ENCODE results near the gene SORBS1. TPM values are rescaled to one million over a fixed set of nuclear protein-coding genes. Genes with fewer than 3 reads are reported as not detected.

The SORBS1 gene
- total RNA-seq, 2 experiments from 2014 or later: 0.57 to 3.1 TPM

DNA sequence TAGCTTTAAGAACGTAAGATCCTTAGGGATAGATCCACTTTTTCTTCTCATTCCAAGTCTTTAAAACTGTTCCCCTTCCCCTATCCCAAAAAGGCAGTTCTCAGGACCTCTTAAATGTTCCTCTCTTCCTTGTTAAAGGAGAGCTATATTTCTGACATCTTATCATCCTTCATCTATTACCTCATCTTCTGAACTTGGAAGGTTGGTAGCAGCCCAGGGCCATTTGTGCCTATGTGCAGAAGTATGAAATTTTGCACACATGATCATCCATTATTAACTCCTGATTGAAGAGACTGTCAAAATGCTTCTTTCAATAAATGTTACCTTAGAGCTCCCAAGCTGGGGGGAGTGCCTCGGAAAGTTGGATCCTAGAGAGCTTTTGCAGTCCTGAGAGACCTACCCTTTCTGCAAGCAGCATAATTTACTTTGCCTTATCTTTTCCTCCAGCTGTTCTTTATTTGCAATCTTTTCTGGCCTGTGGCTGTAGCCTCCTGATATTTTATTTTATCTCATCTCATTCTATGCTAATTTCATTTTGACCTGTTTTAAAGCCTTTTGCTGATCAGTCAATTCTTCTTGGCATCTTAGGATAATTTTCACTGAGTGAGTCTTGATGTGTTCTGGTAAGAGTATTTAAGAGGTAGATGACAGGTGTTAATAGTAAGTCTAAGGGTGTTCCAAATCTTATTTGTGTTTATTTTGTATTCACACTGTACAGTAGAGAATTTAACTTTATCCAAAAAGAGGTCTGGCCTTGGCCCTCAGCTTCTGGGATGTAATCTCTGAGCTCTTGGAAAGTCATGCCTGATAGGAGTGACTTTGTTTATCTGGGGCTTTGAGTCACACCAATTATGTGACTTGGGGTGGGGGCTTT, 135.3 kb downstream of the SORBS1 start:
- intact Hi-C loops (cut with micrococcal nuclease; ENCODE audit: unreplicated experiment): no loop called here
- DNase-seq (ENCODE audit: low spot score): no peak
- TF ChIP-seq EZH2phosphoT487 (IDR thresholded peaks at IDR 0.05; ENCODE audit: borderline replicate concordance, low read depth, low read length): no peak
- TF ChIP-seq, protein P1, sequence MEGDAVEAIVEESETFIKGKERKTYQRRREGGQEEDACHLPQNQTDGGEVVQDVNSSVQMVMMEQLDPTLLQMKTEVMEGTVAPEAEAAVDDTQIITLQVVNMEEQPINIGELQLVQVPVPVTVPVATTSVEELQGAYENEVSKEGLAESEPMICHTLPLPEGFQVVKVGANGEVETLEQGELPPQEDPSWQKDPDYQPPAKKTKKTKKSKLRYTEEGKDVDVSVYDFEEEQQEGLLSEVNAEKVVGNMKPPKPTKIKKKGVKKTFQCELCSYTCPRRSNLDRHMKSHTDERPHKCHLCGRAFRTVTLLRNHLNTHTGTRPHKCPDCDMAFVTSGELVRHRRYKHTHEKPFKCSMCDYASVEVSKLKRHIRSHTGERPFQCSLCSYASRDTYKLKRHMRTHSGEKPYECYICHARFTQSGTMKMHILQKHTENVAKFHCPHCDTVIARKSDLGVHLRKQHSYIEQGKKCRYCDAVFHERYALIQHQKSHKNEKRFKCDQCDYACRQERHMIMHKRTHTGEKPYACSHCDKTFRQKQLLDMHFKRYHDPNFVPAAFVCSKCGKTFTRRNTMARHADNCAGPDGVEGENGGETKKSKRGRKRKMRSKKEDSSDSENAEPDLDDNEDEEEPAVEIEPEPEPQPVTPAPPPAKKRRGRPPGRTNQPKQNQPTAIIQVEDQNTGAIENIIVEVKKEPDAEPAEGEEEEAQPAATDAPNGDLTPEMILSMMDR (conservative IDR thresholded peaks at IDR 0.05; ENCODE audit: low read length): no peak
- Histone ChIP-seq H3K4me3 (ENCODE audit: low read depth, low read length, poor library complexity, severe bottlenecking) (no peak overlapping the region), H3K4me2 (ENCODE audit: low read length) (no peak overlapping the region), H4K20me1 (ENCODE audit: insufficient read depth, low read length) (no peaks in the 10 kb centered on the region), H3K4me1 (ENCODE audit: insufficient read depth, low read length, poor library complexity, severe bottlenecking) (no peaks in the 10 kb centered on the region), H2AFZ (ENCODE audit: low read length) (no peak overlapping the region), H3K79me2 (ENCODE audit: insufficient read depth, low read depth, low read length) (no peaks in the 10 kb centered on the region), H3K27ac (ENCODE audit: low read depth, low read length, poor library complexity, severe bottlenecking) (no peak overlapping the region), H3K36me3 (ENCODE audit: insufficient read depth, low read length) (no peaks in the 10 kb centered on the region), H3K9me2 (ENCODE audit: insufficient read depth, low read length) (no peaks in the 10 kb centered on the region), H3K9me3 (ENCODE audit: low read length) (no peaks in the 10 kb centered on the region)
- CTCF ChIA-PET (ENCODE audit: unreplicated experiment): no interaction called here
- POLR2A ChIA-PET: interaction anchor here (0.7 kb wide), 1 partner anchor 263 kb away, joined by 3 read pairs; no protein-coding TSS in a partner anchor
- no TSS peak for BruUV-seq (replicated peaks)

DNA sequence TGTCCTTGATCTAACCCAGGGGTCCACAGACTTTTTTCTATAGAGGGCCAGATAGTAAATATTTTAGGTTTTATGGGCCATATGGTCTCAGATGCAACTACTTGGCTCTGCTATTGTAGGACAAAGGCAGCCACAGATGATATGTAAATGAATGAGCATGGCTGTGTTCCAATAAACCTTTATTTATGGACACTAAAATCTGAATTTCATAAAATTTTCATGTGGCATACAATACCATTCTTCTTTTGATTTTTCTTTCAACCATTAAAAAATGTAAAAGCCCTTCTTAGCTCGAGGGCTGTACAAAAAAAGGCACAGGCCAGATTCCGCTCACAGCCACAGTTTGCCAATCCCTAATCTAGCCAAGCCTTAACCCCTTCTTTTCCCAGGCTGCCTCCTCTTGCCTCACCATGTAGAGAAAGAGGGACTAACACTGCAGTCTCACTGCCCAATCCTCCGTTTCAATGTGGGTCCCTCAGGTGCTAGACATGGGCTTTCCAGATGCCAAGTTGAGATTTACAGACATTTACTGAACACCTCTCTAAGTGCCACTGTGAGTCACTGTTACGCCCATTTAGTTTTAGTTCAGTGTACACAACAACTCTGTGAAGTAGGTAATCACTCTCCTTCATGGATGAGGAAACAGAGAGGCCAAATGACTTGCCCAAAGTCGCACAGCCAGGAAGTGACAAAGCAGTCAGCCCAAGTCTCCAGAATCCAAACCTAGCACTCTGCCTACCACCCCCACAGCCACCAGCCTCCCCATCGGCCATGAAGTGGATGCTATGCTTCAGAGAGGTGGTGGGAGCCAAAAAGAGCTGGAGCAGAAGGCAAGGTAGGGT, 137.8 kb downstream of the SORBS1 start:
- Histone ChIP-seq H4K20me1 (ENCODE audit: insufficient read depth, low read length) (no peaks in the 10 kb centered on the region), H3K27ac (ENCODE audit: low read depth, low read length, poor library complexity, severe bottlenecking) (no peak overlapping the region), H3K79me2 (ENCODE audit: insufficient read depth, low read depth, low read length) (no peaks in the 10 kb centered on the region), H3K9me3 (ENCODE audit: low read length) (no peaks in the 10 kb centered on the region), H3K4me2 (ENCODE audit: low read length) (no peak overlapping the region), H3K9me2 (ENCODE audit: insufficient read depth, low read length) (no peaks in the 10 kb centered on the region), H2AFZ (ENCODE audit: low read length) (no peak overlapping the region), H3K4me1 (ENCODE audit: insufficient read depth, low read length, poor library complexity, severe bottlenecking) (no peaks in the 10 kb centered on the region), H3K4me3 (ENCODE audit: low read depth, low read length, poor library complexity, severe bottlenecking) (no peak overlapping the region), H3K36me3 (ENCODE audit: insufficient read depth, low read length) (no peaks in the 10 kb centered on the region)
- BruUV-seq (replicated peaks): no TSS peak
- CTCF ChIA-PET (ENCODE audit: unreplicated experiment): no interaction called here
- POLR2A ChIA-PET: interaction anchor here (0.6 kb wide), 2 partner anchors 9 to 154 kb away, joined by 4 to 5 read pairs; no protein-coding TSS in a partner anchor
- DNase-seq (ENCODE audit: low spot score): no peak
- intact Hi-C loops (cut with micrococcal nuclease; ENCODE audit: unreplicated experiment): no loop called here
- no peak for TF ChIP-seq EZH2phosphoT487 (IDR thresholded peaks at IDR 0.05; ENCODE audit: borderline replicate concordance, low read depth, low read length)
- TF ChIP-seq, protein P1 (conservative IDR thresholded peaks at IDR 0.05; ENCODE audit: low read length): no peak
